ENCODE data around the gene GATA6. TPM values are rescaled to one million over a fixed set of nuclear protein-coding genes. Genes with fewer than 3 reads are reported as not detected.
"Not testable (repeated sequence)": the region's sequence is repeated elsewhere in the genome, so short reads cannot be mapped to it uniquely, and the experiment has no call there.

The GATA6 gene
- total RNA-seq, 1 donor from 2014 or later = 89.3 TPM

- H3K4me3 ChIP-seq = no peak overlapping the region
Observed at GRCh38 chr18:22218835-22219234, 49.4 kb downstream of the GATA6 start.

DNA sequence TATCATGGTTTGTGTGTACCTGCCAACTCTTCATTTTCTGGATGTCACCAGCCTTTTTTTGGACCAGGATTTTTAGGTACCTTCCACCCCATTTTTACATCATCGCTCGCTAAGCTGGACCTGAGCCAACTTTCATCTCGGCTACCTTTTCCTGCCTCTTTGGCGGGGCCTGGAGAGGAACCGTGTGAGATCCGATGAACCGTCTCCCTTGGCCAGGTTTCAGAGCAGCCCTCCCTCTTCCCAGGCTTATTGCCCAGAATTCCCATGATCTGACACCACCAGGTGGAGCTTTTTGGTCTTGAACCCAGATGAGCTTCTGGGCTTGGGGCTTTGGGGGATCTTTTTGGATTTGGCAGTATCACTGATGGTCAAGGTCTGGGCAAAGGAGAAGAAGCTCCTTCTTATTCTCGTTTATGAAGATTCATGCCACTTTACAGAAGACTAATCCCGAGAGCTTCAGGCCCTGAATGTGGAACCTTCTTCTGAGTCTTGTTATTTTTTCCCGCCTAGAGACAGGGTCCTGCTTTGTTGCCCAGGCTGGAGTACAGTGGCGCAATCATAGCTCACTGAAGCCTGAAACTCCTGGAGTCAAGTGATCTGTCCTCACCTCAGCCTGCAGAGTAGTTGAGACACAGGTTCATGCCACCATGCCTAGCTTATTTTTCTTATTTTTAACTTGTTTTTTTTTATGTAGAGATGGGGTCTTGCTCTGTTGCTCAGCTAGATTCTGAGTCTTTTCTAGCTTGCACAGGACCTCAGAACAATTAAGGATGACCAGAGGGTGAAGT, 50.4 kb downstream of the GATA6 start:
- intact Hi-C loops (cut with DNase I) = loop anchor here (5.0 kb wide), 1 partner anchor 68 kb away; no protein-coding TSS in a partner anchor
- TF ChIP-seq, protein P1, sequence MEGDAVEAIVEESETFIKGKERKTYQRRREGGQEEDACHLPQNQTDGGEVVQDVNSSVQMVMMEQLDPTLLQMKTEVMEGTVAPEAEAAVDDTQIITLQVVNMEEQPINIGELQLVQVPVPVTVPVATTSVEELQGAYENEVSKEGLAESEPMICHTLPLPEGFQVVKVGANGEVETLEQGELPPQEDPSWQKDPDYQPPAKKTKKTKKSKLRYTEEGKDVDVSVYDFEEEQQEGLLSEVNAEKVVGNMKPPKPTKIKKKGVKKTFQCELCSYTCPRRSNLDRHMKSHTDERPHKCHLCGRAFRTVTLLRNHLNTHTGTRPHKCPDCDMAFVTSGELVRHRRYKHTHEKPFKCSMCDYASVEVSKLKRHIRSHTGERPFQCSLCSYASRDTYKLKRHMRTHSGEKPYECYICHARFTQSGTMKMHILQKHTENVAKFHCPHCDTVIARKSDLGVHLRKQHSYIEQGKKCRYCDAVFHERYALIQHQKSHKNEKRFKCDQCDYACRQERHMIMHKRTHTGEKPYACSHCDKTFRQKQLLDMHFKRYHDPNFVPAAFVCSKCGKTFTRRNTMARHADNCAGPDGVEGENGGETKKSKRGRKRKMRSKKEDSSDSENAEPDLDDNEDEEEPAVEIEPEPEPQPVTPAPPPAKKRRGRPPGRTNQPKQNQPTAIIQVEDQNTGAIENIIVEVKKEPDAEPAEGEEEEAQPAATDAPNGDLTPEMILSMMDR (IDR thresholded peaks at IDR 0.05) = no peak
- no peaks in the 10 kb centered on the region for H3K9me3 ChIP-seq
- H3K36me3 ChIP-seq = no peaks in the 10 kb centered on the region
- H3K27ac ChIP-seq = no peak overlapping the region
- no peak for DNase-seq (ENCODE audit: low spot score in 2 of 2)
- H3K4me3 ChIP-seq = no peak overlapping the region
- H3K4me1 ChIP-seq = peaks cover 2% of the 10 kb centered on the region in 2 donors
- no peaks in the 10 kb centered on the region for H3K27me3 ChIP-seq

More at GRCh38 chr18:22218835-22219234, 49.4 kb downstream of the GATA6 start:
- H3K27ac ChIP-seq = no peak overlapping the region
- H3K36me3 ChIP-seq = no peaks in the 10 kb centered on the region
- H3K27me3 ChIP-seq = no peaks in the 10 kb centered on the region
- peaks cover 2% of the 10 kb centered on the region in 2 donors for H3K4me1 ChIP-seq
- intact Hi-C loops (cut with DNase I) = no loop called here
- TF ChIP-seq, protein P1 (IDR thresholded peaks at IDR 0.05) = no peak
- no peaks in the 10 kb centered on the region for H3K9me3 ChIP-seq
- DNase-seq (ENCODE audit: low spot score in 2 of 2) = no peak

GRCh38 chr18:22220585-22220984, 51.2 kb downstream of the GATA6 start:
- intact Hi-C loops (cut with DNase I) = loop anchor here (5.0 kb wide), 1 partner anchor 67 kb away; no protein-coding TSS in a partner anchor

DNA sequence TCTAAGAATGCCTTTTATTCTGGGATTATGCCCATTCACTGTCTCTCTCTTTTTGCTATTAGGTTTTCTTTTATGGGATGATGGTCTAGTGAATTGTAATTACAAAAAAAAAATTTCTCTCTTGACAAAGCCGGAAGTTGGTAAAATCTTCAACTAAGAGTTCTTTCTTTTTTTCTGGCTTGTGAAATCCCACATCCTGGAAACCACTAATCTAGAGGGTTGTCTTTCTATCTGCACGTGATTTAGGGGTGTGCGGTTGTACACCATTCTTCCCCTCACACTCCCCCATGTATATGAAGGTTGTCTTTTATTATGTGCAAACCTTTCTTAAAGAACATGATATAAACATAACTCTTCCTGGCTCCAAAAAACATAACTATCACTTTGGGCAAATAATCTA, 52.0 kb downstream of the GATA6 start:
- intact Hi-C loops (cut with DNase I) = loop anchor here (5.0 kb wide), 1 partner anchor 66 kb away; no protein-coding TSS in a partner anchor
- DNase-seq (ENCODE audit: low spot score in 2 of 2) = no peak
- Histone ChIP-seq H3K9me3 (no peaks in the 10 kb centered on the region), H3K27me3 (no peaks in the 10 kb centered on the region), H3K27ac (no peak overlapping the region), H3K4me3 (no peak overlapping the region), H3K36me3 (no peaks in the 10 kb centered on the region), H3K4me1 (peaks cover 2% of the 10 kb centered on the region in 2 donors)
- TF ChIP-seq, protein P1 (IDR thresholded peaks at IDR 0.05) = no peak

More at GRCh38 chr18:22220585-22220984, 51.2 kb downstream of the GATA6 start:
- not testable (repeated sequence) for DNase-seq (ENCODE audit: low spot score in 2 of 2); H3K4me1 ChIP-seq; H3K36me3 ChIP-seq; H3K4me3 ChIP-seq; H3K9me3 ChIP-seq; H3K27ac ChIP-seq; H3K27me3 ChIP-seq

GRCh38 chr18:22223254-22223964, 54.0 kb downstream of the GATA6 start:
- TF ChIP-seq, protein P1 (IDR thresholded peaks at IDR 0.05) = no peak
- H3K4me1 ChIP-seq = peaks cover 2% of the 10 kb centered on the region in 2 donors
- no peaks in the 10 kb centered on the region for H3K36me3 ChIP-seq
- H3K27ac ChIP-seq = no peak overlapping the region
- no peak overlapping the region for H3K4me3 ChIP-seq
- H3K9me3 ChIP-seq = no peaks in the 10 kb centered on the region
- no peaks in the 10 kb centered on the region for H3K27me3 ChIP-seq
- intact Hi-C loops (cut with DNase I) = loop anchor here (5.0 kb wide), 1 partner anchor 64 kb away; no protein-coding TSS in a partner anchor
- peak; percentile 78 to 95 for DNase-seq (ENCODE audit: low spot score in 2 of 2)

GRCh38 chr18:22223965-22224322, 54.6 kb downstream of the GATA6 start:
- no peak overlapping the region for H3K27ac ChIP-seq
- intact Hi-C loops (cut with DNase I) = loop anchor here (5.0 kb wide), 1 partner anchor 63 kb away; no protein-coding TSS in a partner anchor
- peaks cover 2% of the 10 kb centered on the region in 2 donors for H3K4me1 ChIP-seq

More at GRCh38 chr18:22223965-22224322, 54.6 kb downstream of the GATA6 start:
- H3K36me3 ChIP-seq = no peaks in the 10 kb centered on the region
- no peaks in the 10 kb centered on the region for H3K9me3 ChIP-seq
- no peaks in the 10 kb centered on the region for H3K27me3 ChIP-seq
- no peak overlapping the region for H3K4me3 ChIP-seq
- TF ChIP-seq, protein P1 (IDR thresholded peaks at IDR 0.05) = no peak
- DNase-seq (ENCODE audit: low spot score in 2 of 2) = no peak

Data from ascending aorta (tissue), 2 donors.